H1 (cell line): ENCODE measurements around the gene ABCA5. TPM values are rescaled to one million over a fixed set of nuclear protein-coding genes. Genes with fewer than 3 reads are reported as not detected.

Experiments used
- CEBPB ChIP-seq: IDR thresholded peaks from 2 replicates; pipeline ENCODE4 v1.6.1; 2012; ENCODE audit warnings: low read depth, low read length
- CHD7 ChIP-seq: fragments of 300-600 bp; sonication (generic); IDR thresholded peaks from 2 replicates; pipeline ENCODE4 v1.7.1; 2012; ENCODE audit warnings: low read length, moderate library complexity, mild to moderate bottlenecking, inconsistent platforms; ENCODE audit not compliant: insufficient replicate concordance
- polyA plus RNA-seq, 7 experiments: library from polyadenylated mRNA; depleted of rRNA in 3 of 7; stranded (reverse) in 5 of 7; unstranded in 2 of 7; fragments of >200 nt in 5 of 7; fragments of 200-250 nt in 2 of 7; gene quantifications; 1 replicate in 5 of 7; 2 replicates in 1 of 7; 4 replicates in 1 of 7; pipeline versions ENCODE4 v1.2.1 to v1.2.3, GENCODE V29; 2011 to 2013; ENCODE audit warnings: missing spikeins in 2 of 7, mixed read lengths in 2 of 7
- total RNA-seq: library from RNA; stranded (reverse); fragmentation: NEBNext Ultra II Directional; extraction: Animal tissue kit (Norgen Biotek cat#: 25700); gene quantifications from 2 replicates; pipeline ENCODE4 v1.2.1, GENCODE V29; 2021

ABCA5 gene
- total and polyA plus RNA-seq, 2 of the 8 experiments (the other 6 are each of a cell fraction or from before 2014, with no cell fraction given) = 1.3 to 4.1 TPM

GRCh38 chr17:69236946-69237345, 90.0 kb downstream of the ABCA5 start (continued):
- no peak for TF ChIP-seq CHD7
- TF ChIP-seq CEBPB = no peak
- TF ChIP-seq, all 59 proteins: peak for 0
